GM19397 (cell line): ENCODE results near the gene ACKR1.

Experiments used
- ATAC-seq: cut with Tn5 transposase; IDR thresholded peaks from one replicate; pipeline ENCODE4 v1.9.1; 2021; ENCODE audit warnings: mild to moderate bottlenecking, moderate library complexity; ENCODE audit not compliant: unreplicated experiment

ACKR1 gene

GRCh38 chr1:159218649-159219636, 14.3 kb downstream of the ACKR1 start:
- ATAC-seq: no peak

- no peak for ATAC-seq
These were observed 17.6 kb downstream of the ACKR1 start for GRCh38 chr1:159222075-159222865.

GRCh38 chr1:159223004-159223403, 18.3 kb downstream of the ACKR1 start:
- ATAC-seq: no peak

GRCh38 chr1:159228554-159228953, 23.9 kb downstream of the ACKR1 start:
- no peak for ATAC-seq

GRCh38 chr1:159229260-159229885, 24.7 kb downstream of the ACKR1 start:
- ATAC-seq: no peak

GRCh38 chr1:159229896-159230295, 25.2 kb downstream of the ACKR1 start:
- no peak for ATAC-seq

GRCh38 chr1:159239551-159240220, 35.0 kb downstream of the ACKR1 start:
- peak; percentile 93 for ATAC-seq

- no peak for ATAC-seq
These were observed 42.6 kb downstream of the ACKR1 start for GRCh38 chr1:159247266-159247665.

- ATAC-seq: no peak
These were observed 43.6 kb downstream of the ACKR1 start for GRCh38 chr1:159248311-159248710.

GRCh38 chr1:159250638-159251216, 46.1 kb downstream of the ACKR1 start:
- no peak for ATAC-seq
